ENCODE results near the gene NEU4.
"Not testable (repeated sequence)": the region's sequence is repeated elsewhere in the genome, so short reads cannot be mapped to it uniquely, and the experiment has no call there.

The NEU4 gene

GRCh38 chr2:241788135-241788534 is 20.9 kb upstream of the NEU4 start:
- peaks cover 17 to 23% of the 10 kb centered on the region in 2 donors for H3K4me1 Mint-ChIP-seq
- H3K27ac Mint-ChIP-seq, result peak overlapping the region; percentile 93
- H3K27me3 Mint-ChIP-seq, result no peaks in the 10 kb centered on the region
- ATAC-seq (replicated peaks) (peak; percentile 42 to 55), DNase-seq (no peak)
- peaks cover 21% of the 10 kb centered on the region in 2 donors for H3K9me3 Mint-ChIP-seq
- peak overlapping the region; percentile 45 to 51 for H3K4me3 Mint-ChIP-seq
- H3K36me3 Mint-ChIP-seq, result peaks cover 2 to 23% of the 10 kb centered on the region in 2 donors

GRCh38 chr2:241788572-241788971 is 20.4 kb upstream of the NEU4 start:
- Mint-ChIP-seq H3K27ac (peak overlapping the region; percentile 93), H3K4me3 (peak overlapping the region; percentile 45 to 51), H3K36me3 (peaks cover 2 to 23% of the 10 kb centered on the region in 2 donors), H3K27me3 (peaks cover 3 to 4% of the 10 kb centered on the region in 2 donors), H3K4me1 (peaks cover 17 to 23% of the 10 kb centered on the region in 2 donors), H3K9me3 (peaks cover 21% of the 10 kb centered on the region in 2 donors)
- peak; percentile 95 to 97 for ATAC-seq (replicated peaks)
- DNase-seq, result peak; percentile 74

GRCh38 chr2:241791385-241791784 is 17.6 kb upstream of the NEU4 start:
- not testable (repeated sequence) for ATAC-seq (replicated peaks); H3K4me3 Mint-ChIP-seq; H3K27ac Mint-ChIP-seq; DNase-seq; H3K27me3 Mint-ChIP-seq
- H3K9me3 Mint-ChIP-seq, result peaks cover 21% of the 10 kb centered on the region in 2 donors
- peaks cover 14 to 23% of the 10 kb centered on the region in 2 donors for H3K4me1 Mint-ChIP-seq
- H3K36me3 Mint-ChIP-seq, result peaks cover 2 to 23% of the 10 kb centered on the region in 2 donors

- peaks cover 7 to 12% of the 10 kb centered on the region in 2 donors for H3K4me1 Mint-ChIP-seq
- DNase-seq (no peak), ATAC-seq (replicated peaks) (no peak)
- peaks cover 3 to 19% of the 10 kb centered on the region in 2 donors for H3K27me3 Mint-ChIP-seq
- peaks cover under 1 to 14% of the 10 kb centered on the region in 2 donors for H3K36me3 Mint-ChIP-seq
- H3K4me3 Mint-ChIP-seq, result no peak overlapping the region
- no peak overlapping the region for H3K27ac Mint-ChIP-seq
- H3K9me3 Mint-ChIP-seq, result peaks cover 14 to 15% of the 10 kb centered on the region in 2 donors
These were observed 15.6 kb upstream of the NEU4 start for GRCh38 chr2:241793385-241793784.

GRCh38 chr2:241794250-241794823 is 14.7 kb upstream of the NEU4 start:
- peaks cover 0 to 7% of the 10 kb centered on the region in 2 donors for H3K36me3 Mint-ChIP-seq
- H3K4me1 Mint-ChIP-seq, result peaks cover 0 to 2% of the 10 kb centered on the region in 2 donors
- peaks cover 7 to 10% of the 10 kb centered on the region in 2 donors for H3K9me3 Mint-ChIP-seq
- DNase-seq (no peak), ATAC-seq (replicated peaks) (no peak)
- H3K27me3 Mint-ChIP-seq, result peaks cover 3 to 19% of the 10 kb centered on the region in 2 donors
- H3K27ac Mint-ChIP-seq, result no peak overlapping the region
- H3K4me3 Mint-ChIP-seq, result no peak overlapping the region

- Mint-ChIP-seq H3K27ac (no peak overlapping the region), H3K27me3 (peaks cover 3 to 19% of the 10 kb centered on the region in 2 donors), H3K4me1 (no peaks in the 10 kb centered on the region), H3K4me3 (no peak overlapping the region), H3K9me3 (peaks cover 7% of the 10 kb centered on the region in 2 donors), H3K36me3 (peaks cover 0 to 7% of the 10 kb centered on the region in 2 donors)
- no peak for ATAC-seq (replicated peaks)
- DNase-seq, result no peak
These were observed 13.7 kb upstream of the NEU4 start for GRCh38 chr2:241795021-241795999.

- H3K27ac Mint-ChIP-seq, result no peak overlapping the region
- H3K4me3 Mint-ChIP-seq, result no peak overlapping the region
- no peak for ATAC-seq (replicated peaks)
- no peaks in the 10 kb centered on the region for H3K36me3 Mint-ChIP-seq
- H3K4me1 Mint-ChIP-seq, result peaks cover 0 to 2% of the 10 kb centered on the region in 2 donors
- no peak for DNase-seq
- peaks cover 3 to 22% of the 10 kb centered on the region in 2 donors for H3K27me3 Mint-ChIP-seq
- no peaks in the 10 kb centered on the region for H3K9me3 Mint-ChIP-seq
These were observed 12.8 kb upstream of the NEU4 start for GRCh38 chr2:241796209-241796608.

- no peak overlapping the region for H3K27ac Mint-ChIP-seq
- no peak for DNase-seq
- ATAC-seq (replicated peaks), result no peak
- H3K4me1 Mint-ChIP-seq, result peaks cover 0 to 7% of the 10 kb centered on the region in 2 donors
- peaks cover 3 to 24% of the 10 kb centered on the region in 2 donors for H3K27me3 Mint-ChIP-seq
- H3K36me3 Mint-ChIP-seq, result no peaks in the 10 kb centered on the region
- no peak overlapping the region for H3K4me3 Mint-ChIP-seq
- H3K9me3 Mint-ChIP-seq, result no peaks in the 10 kb centered on the region
These were observed 12.3 kb upstream of the NEU4 start for GRCh38 chr2:241796610-241797138.

GRCh38 chr2:241797441-241798080 is 11.4 kb upstream of the NEU4 start:
- DNase-seq, result no peak
- Mint-ChIP-seq H3K27me3 (peaks cover 3 to 24% of the 10 kb centered on the region in 2 donors), H3K27ac (no peak overlapping the region), H3K36me3 (no peaks in the 10 kb centered on the region), H3K4me1 (peaks cover 5 to 14% of the 10 kb centered on the region in 2 donors), H3K4me3 (no peak overlapping the region), H3K9me3 (no peaks in the 10 kb centered on the region)
- no peak for ATAC-seq (replicated peaks)

- Mint-ChIP-seq H3K27me3 (peaks cover 4 to 26% of the 10 kb centered on the region in 2 donors), H3K4me1 (peaks cover 5 to 18% of the 10 kb centered on the region in 2 donors), H3K27ac (no peak overlapping the region), H3K36me3 (no peaks in the 10 kb centered on the region), H3K4me3 (no peak overlapping the region), H3K9me3 (peaks cover 0 to under 1% of the 10 kb centered on the region in 2 donors)
- ATAC-seq (replicated peaks) (no peak), DNase-seq (no peak)
These were observed 10.8 kb upstream of the NEU4 start for GRCh38 chr2:241798081-241798630.

GRCh38 chr2:241798631-241799521 is 10.1 kb upstream of the NEU4 start:
- ATAC-seq (replicated peaks) (no peak), DNase-seq (no peak)
- Mint-ChIP-seq H3K4me1 (peaks cover 8 to 24% of the 10 kb centered on the region in 2 donors), H3K36me3 (no peaks in the 10 kb centered on the region), H3K27ac (no peak overlapping the region), H3K27me3 (peaks cover 4 to 24% of the 10 kb centered on the region in 2 donors), H3K4me3 (no peak overlapping the region), H3K9me3 (peaks cover 2 to 4% of the 10 kb centered on the region in 2 donors)

- ATAC-seq (replicated peaks) (no peak), DNase-seq (no peak)
- Mint-ChIP-seq H3K27ac (peak overlapping the region; percentile 20), H3K9me3 (peaks cover 2 to 4% of the 10 kb centered on the region in 2 donors), H3K27me3 (peaks cover 5 to 31% of the 10 kb centered on the region in 2 donors), H3K4me1 (peaks cover 12 to 31% of the 10 kb centered on the region in 2 donors), H3K36me3 (no peaks in the 10 kb centered on the region), H3K4me3 (no peak overlapping the region)
These were observed 9.3 kb upstream of the NEU4 start for GRCh38 chr2:241799522-241800197.
